Medulla oblongata (tissue), 1 donor: ENCODE measurements around the gene CISH.

Source experiments
- DNase-seq: peaks from one replicate; pipeline ENCODE4 v3.0.0-alpha.2; 2015; ENCODE audit errors: extremely low spot score

CISH gene

DNA sequence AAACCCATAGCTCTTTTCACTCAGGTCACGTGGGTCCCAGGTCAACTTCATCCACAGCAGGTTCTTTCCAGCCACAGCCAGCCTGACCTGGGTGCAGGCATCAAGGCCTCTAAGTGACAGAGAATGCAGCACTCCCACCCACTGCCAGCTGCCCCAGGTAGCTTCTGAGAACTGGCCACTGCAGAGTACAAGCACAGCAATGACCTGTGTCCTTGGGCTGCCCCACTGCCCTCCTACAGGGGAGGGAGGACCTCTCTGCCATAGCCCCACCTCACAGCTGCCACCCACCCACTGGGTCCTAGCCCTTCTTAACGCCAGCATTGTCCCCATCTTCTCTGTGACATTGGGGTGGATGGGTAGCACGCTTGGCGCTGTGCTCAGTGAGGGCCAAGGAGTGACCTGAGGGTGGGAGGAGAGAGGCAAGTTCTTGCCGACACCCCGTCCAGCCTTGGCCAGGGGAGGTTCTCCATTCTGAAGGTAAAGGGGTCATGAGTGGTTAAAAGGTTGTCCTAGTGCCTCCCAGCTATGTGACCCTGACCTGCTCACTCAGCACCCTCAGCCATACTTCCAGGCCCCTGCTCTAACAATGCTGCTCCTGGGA lies 12.4 kb downstream of the CISH start:
- DNase-seq: no peak

DNA sequence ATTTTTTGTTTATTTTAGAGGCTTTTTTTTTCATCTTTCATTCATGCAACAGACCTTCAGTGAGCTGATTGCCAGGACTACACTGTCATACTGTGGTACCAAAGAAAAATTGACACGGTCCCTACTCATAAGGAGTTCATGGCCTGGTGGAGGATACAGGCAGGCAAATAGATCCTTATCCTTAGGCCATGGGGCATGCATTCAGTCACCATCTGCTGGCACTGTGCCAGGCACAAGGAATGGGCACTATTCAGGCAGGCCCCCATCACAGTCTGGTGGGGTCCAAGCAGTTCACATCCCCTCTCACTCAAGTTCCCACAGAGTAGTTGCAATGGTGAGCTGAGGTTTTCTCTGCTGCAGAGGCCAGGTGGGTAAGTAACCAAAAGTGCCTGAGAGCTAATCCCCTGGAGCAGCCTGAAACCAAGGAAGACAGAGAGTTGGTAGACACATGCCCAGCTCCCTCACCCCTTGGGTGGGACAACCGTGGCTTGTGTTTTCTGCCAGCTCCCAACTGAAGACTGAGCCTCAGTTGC lies 17.3 kb downstream of the CISH start:
- no peak for DNase-seq

DNA sequence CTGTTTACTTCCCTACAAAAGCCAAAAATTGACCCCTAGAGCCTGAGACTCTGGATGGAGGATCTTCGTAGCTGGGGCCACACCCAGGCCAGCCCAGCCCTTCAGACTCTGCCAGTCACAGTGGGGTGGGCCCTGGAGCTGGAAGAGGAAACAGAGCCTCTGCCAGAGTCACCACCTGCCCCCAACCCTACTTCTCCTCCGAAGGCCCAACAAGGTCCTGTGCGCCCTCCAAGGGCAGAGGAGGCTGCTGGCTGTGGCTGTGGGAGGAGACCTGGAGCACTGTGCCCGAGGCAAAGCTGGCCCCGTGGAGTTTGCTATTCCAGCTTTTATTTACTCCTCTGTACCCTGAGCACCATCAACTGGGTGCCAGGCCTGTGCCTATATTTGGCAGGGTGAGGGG lies 19.0 kb downstream of the CISH start:
- DNase-seq: no peak

DNA sequence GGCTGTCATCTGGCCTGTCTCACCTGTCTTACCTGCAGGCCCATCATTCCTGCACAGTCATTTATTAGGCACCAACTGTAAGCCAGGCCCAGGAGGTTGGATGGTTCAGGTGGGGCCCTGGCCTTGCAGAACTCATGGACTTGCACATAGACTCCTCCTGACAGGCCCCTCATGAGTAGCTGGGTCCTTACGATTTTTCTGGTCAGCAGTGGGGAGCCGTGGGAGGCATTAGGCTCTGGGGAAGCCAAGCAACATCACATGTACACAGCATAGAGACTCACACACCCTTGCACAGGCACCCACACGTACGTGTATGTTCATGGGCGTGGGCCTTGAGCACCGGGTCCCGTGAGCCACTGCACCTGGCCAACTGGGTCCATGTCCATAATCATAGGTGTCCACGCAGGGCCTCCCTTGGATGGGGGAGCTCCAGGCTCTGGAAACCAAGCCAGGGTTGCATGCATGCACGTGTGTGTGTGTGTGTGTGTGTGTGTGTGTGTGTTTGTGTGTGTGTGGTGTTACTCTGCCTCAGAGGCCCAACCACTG lies 20.3 kb downstream of the CISH start:
- DNase-seq: no peak

DNA sequence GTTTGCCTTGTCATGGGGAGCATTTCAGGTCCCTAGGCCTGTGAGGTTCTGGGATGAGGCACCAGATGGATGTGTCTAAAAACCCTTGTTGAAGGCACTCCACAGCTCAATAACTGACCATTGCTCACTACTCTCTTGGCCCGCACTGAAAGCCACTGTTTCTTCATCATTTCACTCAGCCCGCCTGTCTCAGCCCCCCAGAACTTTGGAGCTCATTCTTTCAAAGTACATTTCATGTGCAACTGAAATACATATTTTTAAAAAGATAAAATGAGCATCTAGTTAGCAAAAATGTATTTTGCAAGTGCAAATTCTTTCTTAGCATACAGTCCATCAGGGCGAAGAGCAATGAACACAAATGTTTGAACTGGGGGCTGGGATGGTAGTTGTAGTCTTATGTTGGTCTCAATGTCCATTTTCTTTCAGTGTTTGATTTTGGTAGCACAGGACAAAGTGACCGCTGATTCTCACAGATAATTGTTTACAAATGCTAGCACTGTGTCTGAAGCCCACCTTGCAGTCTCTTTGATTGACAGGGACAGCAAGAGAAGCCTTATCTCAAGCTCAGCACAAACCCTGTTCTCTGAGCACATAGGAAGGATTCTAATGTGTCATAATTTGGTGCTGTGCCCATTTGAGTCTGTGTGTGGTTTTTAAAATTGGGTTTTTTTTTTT lies 22.7 kb downstream of the CISH start:
- no peak for DNase-seq

DNA sequence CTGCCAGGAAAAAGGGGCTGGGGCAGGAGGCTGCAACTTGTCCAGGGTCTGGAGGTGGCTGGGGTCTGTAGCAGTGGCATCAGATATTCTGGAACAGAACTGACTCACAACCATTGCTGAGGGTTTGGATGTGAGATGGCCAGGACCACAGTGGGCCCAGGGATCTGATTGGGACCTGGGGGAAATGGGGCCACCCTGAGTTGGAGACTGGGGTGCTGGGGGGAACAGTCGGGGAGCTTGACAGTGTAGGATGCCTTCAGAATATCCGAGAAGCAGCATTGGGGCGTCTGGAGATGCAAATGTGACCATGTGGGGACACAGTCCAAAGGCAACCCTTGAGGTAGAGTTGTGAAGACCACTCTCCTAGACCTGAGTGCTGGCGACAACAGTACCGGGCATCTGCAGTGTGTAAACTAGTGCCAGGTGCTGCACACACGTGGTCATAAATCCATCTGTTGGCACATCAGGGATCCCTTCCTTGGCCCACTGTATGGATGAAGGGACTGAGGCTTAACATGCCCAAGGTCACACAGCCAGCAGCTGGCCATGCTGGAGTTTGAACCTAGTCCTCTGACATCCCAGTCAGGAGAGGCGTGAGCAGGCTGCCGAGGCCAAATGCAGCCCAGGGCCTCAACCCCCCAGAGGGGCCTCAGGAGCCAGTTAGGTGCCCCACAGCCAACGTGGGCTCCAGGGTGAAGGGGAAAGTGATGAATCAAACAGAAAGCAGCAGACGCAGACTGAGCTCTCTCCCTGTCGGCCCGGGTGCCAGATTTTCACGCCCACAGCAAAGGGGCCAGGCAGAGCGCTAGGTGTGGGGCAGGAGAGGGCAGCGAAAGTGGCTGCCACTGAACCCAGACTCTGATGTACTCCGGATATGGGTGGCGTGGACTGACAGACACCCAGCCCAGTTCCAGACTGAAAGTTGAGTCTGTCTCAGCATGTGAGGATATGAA lies 23.5 kb downstream of the CISH start:
- DNase-seq: no peak

DNA sequence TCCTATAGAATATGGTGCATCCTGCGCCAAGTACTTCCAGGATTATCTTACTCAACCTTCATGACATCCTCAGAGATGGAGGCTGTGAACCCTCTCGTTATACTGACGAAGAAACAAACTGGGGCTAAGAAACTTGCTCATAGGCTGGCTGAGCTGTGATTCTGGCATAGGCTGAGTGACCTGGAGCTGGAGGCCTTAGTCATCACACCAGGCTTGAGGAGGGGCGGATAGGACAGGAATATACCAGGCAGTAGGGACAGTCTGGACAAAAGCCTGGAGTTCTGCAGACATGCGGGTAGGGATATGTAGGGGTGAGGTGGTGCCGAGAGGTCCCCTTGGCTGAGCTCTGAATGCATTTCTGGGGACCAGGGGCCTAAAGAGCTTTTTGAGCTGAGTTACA lies 24.2 kb downstream of the CISH start:
- DNase-seq: no peak

DNA sequence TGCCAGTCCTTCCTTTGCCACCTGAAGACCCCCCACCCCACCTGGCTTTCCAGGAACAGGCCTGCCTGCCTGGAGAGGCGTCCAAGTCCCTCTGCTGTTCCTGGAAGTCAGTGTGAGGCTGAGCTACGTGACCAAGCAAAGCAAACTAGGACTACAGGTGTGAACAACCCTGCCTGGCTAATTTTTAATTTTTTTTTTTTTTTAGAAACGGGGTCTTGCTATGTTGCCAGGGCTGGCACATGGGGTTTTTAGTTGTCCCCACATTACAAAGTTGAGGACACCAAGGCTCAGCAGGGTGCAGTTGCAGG lies 24.9 kb downstream of the CISH start:
- DNase-seq: no peak

DNA sequence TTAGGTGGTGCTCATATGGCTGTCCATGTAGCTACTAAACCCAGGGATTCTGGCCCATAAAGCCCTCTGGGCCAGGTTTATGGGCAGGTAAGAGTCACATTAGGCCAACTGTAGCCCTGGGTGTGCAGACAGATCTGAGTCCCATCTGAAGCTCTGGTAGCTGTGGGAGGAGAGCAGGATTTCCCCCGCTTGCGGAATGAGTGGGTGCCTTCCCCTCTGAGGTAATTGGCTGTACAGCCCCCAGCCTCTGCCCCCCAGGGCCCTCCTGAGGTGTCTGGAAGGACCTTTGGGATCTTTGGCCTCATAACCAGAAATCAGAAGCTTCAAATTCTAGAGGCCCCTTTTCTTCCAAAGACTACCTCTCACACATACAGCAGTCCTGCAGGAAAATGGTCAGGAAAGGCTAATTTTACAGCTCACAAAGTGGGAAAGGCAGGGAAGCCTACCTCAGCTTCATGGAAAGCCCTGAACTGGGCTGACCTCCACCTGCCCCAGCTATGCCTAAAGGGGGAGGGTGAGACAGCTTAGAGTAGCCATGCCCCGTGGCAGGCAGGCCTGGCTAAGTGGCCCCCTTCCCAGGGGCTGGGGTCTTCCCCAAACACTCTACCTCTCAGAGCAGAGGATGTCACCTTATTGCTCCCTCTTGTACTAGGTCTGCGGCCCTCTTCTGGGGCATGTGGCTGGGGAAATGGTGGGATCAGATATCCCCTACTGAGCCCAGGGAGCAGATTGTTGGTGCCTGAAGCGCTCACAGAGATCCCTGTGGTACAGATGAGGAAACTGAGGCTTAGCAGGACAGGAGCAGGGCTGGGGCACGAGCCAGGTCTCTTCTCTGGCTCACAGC lies 25.4 kb downstream of the CISH start:
- no peak for DNase-seq

DNA sequence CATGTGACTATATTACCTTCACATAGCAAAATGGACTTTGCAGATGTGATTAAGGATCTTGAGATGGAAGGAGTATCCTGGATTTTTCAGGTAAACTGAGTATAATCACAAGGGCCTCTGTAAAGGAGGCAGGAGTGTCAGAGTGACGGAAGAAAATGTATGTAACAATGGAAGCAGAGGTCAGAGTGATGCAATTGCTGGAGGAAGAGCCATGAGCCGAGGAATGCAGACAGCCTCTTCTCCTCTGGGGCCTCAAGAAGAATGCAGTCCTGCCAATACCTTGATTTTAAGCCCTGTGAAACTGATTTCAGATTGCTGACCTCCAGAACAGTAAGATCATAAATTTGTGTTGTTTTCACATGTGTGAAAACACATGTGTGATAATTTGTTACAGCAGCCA lies 27.2 kb downstream of the CISH start:
- DNase-seq: no peak

DNA sequence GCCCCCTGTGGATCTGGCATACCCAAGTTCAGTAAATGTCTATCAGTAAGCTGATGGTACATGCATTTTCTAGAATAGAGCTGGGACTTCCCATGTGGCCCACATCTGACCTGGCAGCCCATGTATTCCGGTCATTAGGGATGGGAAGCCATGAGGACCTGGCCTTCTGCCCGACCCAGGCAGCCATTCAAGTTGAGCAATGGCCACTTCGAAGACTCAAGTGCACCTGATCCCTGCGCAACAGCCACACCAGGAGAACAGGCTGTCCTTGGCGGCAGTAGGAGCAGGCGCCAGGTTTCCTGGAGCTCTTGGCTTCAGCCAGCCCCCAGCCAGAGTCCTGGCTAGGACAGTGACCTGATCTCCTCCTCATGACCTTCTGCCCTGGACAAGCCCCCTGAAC lies 27.7 kb downstream of the CISH start:
- DNase-seq: peak; percentile 37

DNA sequence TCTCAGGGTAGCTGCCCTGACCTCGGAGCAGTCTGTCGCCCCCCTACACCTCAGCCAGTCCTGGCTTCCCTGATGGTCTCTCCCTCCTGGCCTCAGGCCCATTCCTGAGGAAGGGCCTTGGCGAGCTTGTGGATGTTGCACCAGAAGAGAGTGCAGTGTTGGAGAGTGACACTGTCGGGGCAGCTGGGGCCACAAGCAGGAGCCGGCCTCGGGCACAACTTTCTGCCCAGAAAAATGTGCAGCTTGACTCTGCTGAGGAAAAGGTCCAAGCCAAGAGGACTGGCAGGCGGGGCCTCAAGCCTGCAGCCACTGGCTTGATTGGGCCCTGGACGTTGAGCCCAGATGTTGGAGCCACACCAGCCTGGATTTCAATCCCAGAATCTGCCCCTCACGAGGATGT lies 29.5 kb downstream of the CISH start:
- DNase-seq: no peak

DNA sequence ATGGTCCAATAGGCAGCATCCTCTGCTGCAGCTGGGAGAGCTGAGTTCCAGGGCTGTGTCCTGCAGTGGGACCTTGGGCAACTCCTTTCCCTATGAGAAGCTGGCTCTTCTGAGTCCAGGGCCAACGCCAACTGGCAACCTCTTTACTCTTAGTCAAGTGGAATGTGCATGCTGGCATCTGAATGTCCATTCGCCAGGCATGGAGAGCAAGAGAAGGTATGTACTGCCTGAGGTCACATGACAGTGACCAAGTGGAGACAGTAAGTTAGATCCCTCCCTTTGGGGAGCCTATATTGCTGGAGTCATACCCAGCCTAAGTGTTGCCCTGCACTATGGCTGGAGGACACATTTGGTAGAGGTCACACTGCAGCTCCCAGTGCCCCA lies 30.1 kb downstream of the CISH start:
- DNase-seq: no peak

DNA sequence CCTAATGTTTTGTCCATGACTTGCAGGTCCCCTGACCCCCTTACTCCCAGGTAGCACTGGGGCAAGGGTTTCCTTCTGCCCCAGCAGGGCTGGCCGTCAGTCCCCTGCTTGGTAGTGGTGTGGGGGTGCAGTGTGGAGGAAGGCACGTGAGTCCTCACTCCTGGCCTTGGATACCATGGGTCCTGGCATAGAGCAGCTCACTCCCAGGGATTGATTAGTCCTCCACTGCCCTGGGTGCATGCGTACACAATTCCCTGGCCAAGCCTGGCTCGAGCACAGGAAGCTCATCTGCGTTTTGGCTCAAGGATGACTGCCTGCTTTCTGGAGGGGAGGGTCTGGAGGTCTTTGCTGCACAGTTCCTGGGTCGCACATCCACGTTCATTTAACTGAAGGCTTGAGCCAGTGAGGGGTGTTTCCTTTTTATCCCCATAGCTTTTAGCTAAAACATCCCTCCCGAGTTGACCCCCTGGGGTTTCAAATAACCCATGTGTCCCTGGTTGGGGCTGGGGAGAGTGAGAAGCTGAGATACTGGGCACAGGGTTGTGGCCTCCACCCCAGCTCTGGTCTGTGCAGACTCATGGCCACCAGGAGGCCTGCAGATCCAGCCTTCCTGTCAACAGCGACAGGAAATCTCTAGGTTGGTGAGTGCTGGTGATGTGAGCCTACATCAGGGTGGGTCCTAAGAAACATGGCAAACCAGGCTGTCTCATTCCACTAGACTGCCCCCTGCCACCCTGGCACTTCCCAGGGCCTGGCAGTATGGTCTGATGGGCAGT lies 30.7 kb downstream of the CISH start:
- DNase-seq: no peak

DNA sequence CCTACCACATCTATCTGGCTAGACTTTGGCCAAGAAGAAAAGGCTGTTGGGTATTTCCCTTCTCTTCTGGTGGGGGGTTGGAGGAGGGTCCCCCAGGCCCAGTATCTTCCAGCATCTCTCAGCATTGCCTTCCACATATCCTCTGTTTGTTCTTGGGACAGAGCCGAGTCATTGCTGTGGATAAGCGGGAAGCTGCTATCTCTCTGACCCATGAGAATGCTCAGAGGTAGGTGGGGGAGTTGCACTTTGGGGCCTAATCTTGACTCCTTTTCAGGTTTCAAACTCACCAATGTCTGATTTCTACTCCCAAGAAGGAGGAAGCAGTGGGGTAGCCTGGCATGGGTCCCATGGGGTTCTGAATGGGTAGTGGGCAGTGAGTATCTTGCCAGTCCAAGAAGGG lies 34.2 kb downstream of the CISH start:
- DNase-seq: no peak

DNA sequence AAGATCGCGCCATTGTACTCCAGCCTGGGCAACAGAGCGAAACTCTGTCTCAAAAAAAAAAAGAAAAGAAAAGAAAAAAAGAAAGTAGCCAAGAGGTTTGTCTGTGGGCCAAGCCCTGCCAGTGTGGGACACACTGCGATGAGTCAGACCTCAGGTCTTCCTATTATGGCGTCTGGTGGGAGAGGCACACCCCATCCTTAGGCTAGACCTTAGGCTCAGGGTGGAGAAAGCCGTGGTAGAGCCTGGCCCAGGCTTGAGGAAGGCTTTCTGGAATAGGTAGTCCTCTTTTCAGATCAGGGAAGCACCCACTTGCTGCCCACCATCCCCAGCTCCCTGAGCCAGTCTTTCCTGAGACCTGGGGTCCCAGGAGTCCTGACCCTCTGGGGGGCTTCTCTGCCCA lies 36.2 kb downstream of the CISH start:
- DNase-seq: no peak

DNA sequence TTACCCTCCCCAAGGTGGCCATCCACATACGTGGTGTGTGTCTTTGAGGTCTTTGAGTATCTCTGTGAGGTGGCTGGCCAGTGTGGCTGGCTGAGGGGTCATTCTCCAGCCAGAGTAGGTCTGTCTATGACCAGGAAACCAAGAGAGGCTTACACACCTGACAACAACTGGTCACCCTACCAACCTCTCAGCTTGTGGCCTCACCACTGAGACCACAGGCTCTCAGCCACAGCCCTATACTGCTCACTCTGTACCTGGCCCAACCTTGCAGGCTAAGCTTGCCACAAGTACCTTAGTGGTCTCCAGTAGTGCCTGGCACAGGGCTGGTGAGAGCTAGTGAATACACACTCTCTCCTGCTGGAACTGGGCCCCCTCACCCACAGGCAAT lies 37.1 kb downstream of the CISH start:
- DNase-seq: no peak

DNA sequence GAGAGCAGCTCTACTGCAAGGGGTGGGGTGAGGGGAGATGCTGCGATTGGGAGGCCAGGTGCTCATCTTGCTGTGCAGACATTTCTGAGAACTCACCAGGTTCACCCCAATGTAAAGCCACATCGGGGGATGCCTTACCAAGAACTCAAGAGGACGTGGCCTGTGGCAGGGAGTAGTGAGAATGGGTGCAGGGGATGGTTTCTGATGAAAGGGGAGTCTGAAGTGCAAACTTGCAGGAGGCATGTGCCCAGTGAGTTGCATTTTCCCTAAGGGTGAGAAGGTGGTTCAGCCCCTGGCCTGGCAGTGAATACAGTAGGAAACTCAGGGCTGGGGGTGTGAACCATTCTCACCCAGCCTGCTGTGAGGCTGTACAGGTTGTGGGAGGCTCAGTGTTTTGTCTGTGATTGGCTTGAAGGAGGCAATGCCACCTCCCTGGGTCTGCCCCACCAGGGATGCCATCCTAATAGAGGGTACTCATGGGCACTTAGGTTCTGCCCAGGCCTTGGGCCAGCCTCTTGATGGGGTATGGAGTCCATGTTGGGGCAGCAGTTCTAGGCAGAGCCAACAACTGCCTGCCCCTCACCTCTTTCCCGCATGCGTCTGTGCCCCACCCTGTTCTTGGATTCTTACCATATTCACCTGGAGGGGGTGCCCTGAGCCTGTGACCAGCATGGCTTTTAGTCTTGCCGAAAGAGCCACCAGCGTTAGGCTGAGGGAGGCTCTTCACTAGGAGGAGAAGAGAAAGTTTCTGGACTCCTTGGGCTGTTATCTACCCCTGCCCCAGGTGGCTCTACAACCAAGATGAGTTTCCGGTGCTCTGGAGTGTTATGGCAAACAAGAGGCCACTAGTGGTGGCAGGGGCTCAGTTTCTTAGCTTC lies 37.8 kb downstream of the CISH start:
- no peak for DNase-seq

DNA sequence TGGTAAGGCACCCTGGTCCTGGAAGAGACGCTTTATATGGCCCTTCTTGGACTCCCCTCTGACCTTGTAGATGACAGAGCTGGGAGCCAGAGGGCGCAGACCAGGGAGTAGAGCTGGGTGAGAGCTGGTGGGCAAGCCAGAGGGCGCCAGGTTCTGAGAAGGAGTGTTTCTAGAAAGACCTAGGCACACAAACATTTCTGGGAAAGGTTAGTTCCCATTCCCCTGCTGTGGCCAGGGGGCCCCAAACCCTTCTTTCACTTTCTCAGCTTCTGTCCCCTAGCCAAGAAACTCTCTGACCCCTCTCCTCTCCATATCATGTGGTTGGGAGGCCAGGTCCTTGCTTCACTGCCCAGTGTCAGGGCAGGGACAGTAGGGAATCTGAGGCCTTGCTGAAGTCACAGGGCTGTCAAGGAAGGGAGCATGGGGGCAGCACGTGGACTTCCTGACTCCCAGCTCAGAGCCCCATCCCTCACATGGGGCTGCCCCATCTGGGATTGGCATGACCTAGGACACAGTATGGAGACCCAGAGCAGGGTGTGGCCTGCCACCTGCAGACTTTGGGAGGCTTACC lies 38.7 kb downstream of the CISH start:
- DNase-seq: no peak

DNA sequence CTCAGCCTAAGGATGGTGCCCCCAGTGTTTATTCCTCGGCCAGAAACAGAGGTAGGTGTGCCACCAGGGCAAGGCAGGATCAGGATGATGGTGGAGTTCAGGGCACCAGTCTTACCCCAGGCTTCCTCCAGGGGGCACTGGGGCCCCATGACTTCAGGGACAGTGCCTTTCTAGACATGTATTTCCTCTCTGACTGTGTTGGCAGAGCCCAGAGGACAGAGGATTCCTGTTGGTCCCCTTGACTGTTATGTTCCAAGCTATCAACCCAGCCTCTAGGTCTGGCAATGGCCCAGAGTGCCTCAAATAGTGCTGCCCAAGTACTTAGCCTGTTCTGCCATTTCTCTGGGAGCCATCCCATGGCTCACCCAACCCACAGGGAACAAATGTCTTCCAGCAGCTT lies 39.4 kb downstream of the CISH start:
- DNase-seq: peak; percentile 86
